HFFc6 (cell line): ENCODE data around the gene REM2. TPM values are rescaled to one million over a fixed set of nuclear protein-coding genes. Genes with fewer than 3 reads are reported as not detected.

Source experiments
- DNase-seq: peaks from one replicate; pipeline ENCODE4 v3.0.0-alpha.2; 2018
- H3K27ac Mint-ChIP-seq: 2 replicates; pipeline ENCODE4 v1.8.0; 2020; ENCODE audit warnings: mild to moderate bottlenecking, mixed read lengths
- H3K27me3 Mint-ChIP-seq: 2 replicates; pipeline ENCODE4 v1.8.0; 2021; ENCODE audit warnings: mild to moderate bottlenecking, moderate library complexity, mixed read lengths; ENCODE audit not compliant: insufficient read depth
- H3K36me3 Mint-ChIP-seq: 2 replicates; pipeline ENCODE4 v1.8.0; 2021; ENCODE audit warnings: low read depth, mixed read lengths
- H3K4me1 Mint-ChIP-seq: 2 replicates; pipeline ENCODE4 v1.8.0; 2020; ENCODE audit warnings: low read depth, mixed read lengths
- H3K4me3 Mint-ChIP-seq: 2 replicates; pipeline ENCODE4 v1.8.0; 2020; ENCODE audit warnings: mild to moderate bottlenecking, moderate library complexity, mixed read lengths
- H3K9me3 Mint-ChIP-seq: 2 replicates; pipeline ENCODE4 v1.8.0; 2020; ENCODE audit warnings: mild to moderate bottlenecking, mixed read lengths
- total RNA-seq, 6 experiments: library from RNA; stranded (reverse); fragmentation: NEBNext Ultra II Directional; extraction: Animal tissue kit (Norgen Biotek cat#: 25700); gene quantifications; 2 replicates in 1 of 6; 3 replicates in 5 of 6; pipeline ENCODE4 v1.2.3, GENCODE V29; 2021
- TF ChIP-seq, protein P1 (sequence below): fragments of 200-600 bp; sonication (generic); IDR thresholded peaks from 2 replicates; pipeline ENCODE4 v1.5.0; 2021; ENCODE audit warnings: antibody characterized with exemption, mild to moderate bottlenecking

Gene REM2
- total RNA-seq, 6 experiments from 2014 or later = 0.09 to 0.17 (median 0.14) TPM; not detected in 2

DNA sequence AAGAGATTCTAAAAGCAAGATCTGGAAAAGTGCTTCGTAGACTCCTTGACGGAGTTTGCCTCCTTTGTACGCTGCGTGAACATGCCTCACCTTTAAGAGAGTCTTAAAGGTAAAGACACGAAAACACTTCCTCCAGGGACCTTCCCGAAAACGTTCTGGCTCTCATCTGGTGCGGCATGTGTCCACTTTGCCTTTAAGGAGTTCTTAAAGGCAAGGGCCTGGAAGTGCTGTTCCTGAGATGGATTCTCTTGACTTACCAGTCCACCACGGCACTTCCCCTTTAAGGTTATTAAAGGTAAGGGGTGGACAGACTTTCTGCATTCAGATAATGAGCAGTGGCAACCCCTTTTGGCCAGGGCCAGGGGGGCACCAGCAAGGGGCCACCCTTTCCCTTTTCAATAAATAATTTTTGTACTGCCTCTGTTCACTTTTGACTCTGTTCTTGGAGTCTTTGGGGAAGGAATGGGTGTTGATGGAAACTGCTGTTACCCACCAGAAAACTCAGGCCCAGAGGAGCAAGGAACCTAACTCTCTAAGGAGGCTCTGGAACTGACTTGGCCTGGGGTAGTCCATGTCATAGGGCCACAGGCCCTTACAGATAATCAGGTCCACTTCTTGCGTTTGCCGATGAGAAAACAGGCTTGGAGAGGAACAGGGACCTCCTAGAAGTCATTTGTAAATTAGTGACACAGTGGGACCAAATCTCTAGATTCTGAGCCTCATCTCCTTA is 4.4 kb downstream of the REM2 start:
- Mint-ChIP-seq H3K4me1 (peaks cover 41% of the 10 kb centered on the region), H3K4me3 (peak overlapping the region; percentile 93), H3K27me3 (peaks cover 2% of the 10 kb centered on the region), H3K36me3 (no peaks in the 10 kb centered on the region), H3K9me3 (no peaks in the 10 kb centered on the region), H3K27ac (peak overlapping the region; percentile 90)
- TF ChIP-seq, protein P1, sequence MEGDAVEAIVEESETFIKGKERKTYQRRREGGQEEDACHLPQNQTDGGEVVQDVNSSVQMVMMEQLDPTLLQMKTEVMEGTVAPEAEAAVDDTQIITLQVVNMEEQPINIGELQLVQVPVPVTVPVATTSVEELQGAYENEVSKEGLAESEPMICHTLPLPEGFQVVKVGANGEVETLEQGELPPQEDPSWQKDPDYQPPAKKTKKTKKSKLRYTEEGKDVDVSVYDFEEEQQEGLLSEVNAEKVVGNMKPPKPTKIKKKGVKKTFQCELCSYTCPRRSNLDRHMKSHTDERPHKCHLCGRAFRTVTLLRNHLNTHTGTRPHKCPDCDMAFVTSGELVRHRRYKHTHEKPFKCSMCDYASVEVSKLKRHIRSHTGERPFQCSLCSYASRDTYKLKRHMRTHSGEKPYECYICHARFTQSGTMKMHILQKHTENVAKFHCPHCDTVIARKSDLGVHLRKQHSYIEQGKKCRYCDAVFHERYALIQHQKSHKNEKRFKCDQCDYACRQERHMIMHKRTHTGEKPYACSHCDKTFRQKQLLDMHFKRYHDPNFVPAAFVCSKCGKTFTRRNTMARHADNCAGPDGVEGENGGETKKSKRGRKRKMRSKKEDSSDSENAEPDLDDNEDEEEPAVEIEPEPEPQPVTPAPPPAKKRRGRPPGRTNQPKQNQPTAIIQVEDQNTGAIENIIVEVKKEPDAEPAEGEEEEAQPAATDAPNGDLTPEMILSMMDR = no peak
- peak; percentile 69 for DNase-seq

DNA sequence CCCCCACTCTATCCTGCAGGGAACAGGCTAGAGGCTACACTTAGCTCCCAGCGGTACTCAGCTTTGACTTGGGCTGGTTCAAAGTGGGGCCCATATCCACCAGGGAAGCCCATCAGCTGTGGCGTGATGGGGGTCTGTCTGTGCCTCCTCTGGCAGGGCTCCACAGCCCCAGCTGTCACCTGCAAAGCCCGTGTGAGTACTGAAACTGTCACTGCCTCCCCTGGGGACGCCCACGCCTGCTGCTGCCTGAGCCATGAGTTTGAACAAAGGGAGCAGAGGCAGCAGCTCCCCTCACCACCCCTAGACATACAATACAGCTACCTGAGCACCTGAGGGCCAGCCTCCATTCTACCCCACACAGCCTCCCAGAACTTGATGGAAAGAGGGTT is 5.0 kb downstream of the REM2 start:
- H3K9me3 Mint-ChIP-seq = no peaks in the 10 kb centered on the region
- H3K4me3 Mint-ChIP-seq = peak overlapping the region; percentile 93
- peaks cover 35% of the 10 kb centered on the region for H3K4me1 Mint-ChIP-seq
- TF ChIP-seq, protein P1 = no peak
- H3K36me3 Mint-ChIP-seq = no peaks in the 10 kb centered on the region
- DNase-seq = no peak
- H3K27me3 Mint-ChIP-seq = peaks cover 2% of the 10 kb centered on the region
- peak overlapping the region; percentile 90; the same call in 1 of the 2 replicates for H3K27ac Mint-ChIP-seq

DNA sequence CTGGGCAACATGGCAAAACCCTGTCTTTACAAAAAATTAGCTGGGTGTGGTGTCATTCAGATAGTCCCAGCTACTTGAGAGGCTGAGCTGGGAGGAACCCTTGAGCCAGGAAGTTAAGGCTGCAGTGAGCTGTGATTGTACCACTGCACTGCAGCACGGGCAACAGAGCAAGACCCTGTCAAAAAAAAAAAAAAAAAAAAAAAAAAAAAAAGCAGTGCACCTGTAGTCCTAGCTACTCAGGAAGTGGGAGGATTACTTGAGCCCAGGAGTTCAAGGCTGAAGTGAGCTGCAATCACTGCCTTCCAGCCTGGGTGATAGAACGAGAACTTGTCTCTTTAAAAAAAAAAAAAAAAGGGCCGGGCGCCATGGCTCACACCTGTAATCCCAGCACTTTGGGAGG is 5.6 kb downstream of the REM2 start:
- no peak for DNase-seq
- no peaks in the 10 kb centered on the region for H3K36me3 Mint-ChIP-seq
- H3K4me1 Mint-ChIP-seq = peaks cover 30% of the 10 kb centered on the region
- no peaks in the 10 kb centered on the region for H3K9me3 Mint-ChIP-seq
- no peak overlapping the region for H3K4me3 Mint-ChIP-seq
- H3K27ac Mint-ChIP-seq = no peak overlapping the region
- peaks cover 2% of the 10 kb centered on the region for H3K27me3 Mint-ChIP-seq
- TF ChIP-seq, protein P1 = no peak

DNA sequence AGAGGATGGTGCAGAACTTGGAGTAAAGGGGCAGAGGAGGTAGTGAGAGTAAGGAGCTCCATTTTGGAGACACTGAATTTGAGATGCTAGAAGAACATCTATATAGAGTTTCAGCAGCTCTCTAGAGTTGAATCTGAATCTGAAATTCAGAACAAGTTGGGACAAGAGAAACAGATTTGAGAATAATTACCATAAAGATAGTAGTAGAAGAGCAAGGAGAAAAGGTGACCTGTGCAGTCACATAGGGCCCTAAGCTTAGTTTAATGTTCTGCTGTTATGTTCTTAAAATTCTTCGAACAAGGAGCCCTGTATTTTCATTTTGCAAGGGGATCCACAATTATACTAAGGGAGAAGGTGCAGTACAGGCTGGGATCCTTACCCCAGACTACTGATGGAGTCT is 7.4 kb downstream of the REM2 start:
- no peak for DNase-seq
- H3K27ac Mint-ChIP-seq = no peak overlapping the region
- no peaks in the 10 kb centered on the region for H3K9me3 Mint-ChIP-seq
- no peaks in the 10 kb centered on the region for H3K36me3 Mint-ChIP-seq
- peaks cover 30% of the 10 kb centered on the region for H3K4me1 Mint-ChIP-seq
- no peak overlapping the region for H3K4me3 Mint-ChIP-seq
- TF ChIP-seq, protein P1 = no peak
- H3K27me3 Mint-ChIP-seq = no peaks in the 10 kb centered on the region; the same call in 1 of the 2 replicates

DNA sequence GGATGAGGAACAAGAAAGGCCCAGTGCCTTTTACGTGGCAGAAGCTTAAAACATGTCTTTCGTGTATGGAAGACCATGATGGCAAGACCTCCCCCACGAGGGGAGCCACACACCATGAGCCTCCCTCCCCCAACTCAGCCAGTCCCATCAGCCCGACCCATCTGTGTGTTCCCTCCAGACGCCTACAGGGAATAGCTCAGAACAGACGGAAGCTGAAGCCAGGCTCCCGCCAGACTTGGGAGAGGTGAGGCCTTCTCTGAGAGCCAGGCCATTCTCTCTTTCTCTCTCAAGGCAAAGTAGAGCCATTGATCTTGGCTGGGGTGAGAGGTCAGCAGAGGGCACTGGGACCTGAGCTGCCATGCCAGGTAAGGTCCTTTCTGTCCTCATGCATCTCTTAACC is 9.5 kb downstream of the REM2 start:
- H3K27ac Mint-ChIP-seq = no peak overlapping the region
- no peaks in the 10 kb centered on the region; the same call in 1 of the 2 replicates for H3K27me3 Mint-ChIP-seq
- no peaks in the 10 kb centered on the region for H3K9me3 Mint-ChIP-seq
- H3K36me3 Mint-ChIP-seq = no peaks in the 10 kb centered on the region
- no peak overlapping the region for H3K4me3 Mint-ChIP-seq
- TF ChIP-seq, protein P1 = no peak
- DNase-seq = no peak
- peaks cover 23% of the 10 kb centered on the region for H3K4me1 Mint-ChIP-seq
